Endothelial cell (in vitro differentiated cells): Measurements from ENCODE around the gene TAAR2. TPM values are rescaled to one million over a fixed set of nuclear protein-coding genes. Genes with fewer than 3 reads are reported as not detected.

Source experiments
- DNase-seq: peaks from one replicate; pipeline ENCODE4 v3.0.0; 2021; ENCODE audit warnings: low spot score
- H3K27ac Mint-ChIP-seq: one replicate; pipeline ENCODE4 v1.8.0; 2021; ENCODE audit warnings: mixed read lengths, inconsistent platforms; ENCODE audit not compliant: unreplicated experiment
- H3K27me3 Mint-ChIP-seq: one replicate; pipeline ENCODE4 v1.8.0; 2021; ENCODE audit warnings: mild to moderate bottlenecking, moderate library complexity, mixed read lengths, inconsistent platforms; ENCODE audit not compliant: unreplicated experiment
- H3K36me3 Mint-ChIP-seq: one replicate; pipeline ENCODE4 v1.8.0; 2021; ENCODE audit warnings: mild to moderate bottlenecking, low read depth, mixed read lengths, inconsistent platforms; ENCODE audit not compliant: unreplicated experiment
- H3K4me1 Mint-ChIP-seq: one replicate; pipeline ENCODE4 v1.8.0; 2021; ENCODE audit warnings: mild to moderate bottlenecking, mixed read lengths, inconsistent platforms; ENCODE audit not compliant: unreplicated experiment
- H3K4me3 Mint-ChIP-seq: one replicate; pipeline ENCODE4 v1.8.0; 2021; ENCODE audit warnings: mild to moderate bottlenecking, mixed read lengths, inconsistent platforms; ENCODE audit not compliant: unreplicated experiment
- H3K9me3 Mint-ChIP-seq: one replicate; pipeline ENCODE4 v1.8.0; 2021; ENCODE audit warnings: mixed read lengths, inconsistent platforms; ENCODE audit not compliant: unreplicated experiment
- CTCF ChIP-seq: fragments of 200-600 bp; sonication (generic); IDR thresholded peaks from one replicate; pipeline ENCODE4 v1.5.0; 2021; ENCODE audit warnings: antibody characterized with exemption; ENCODE audit not compliant: unreplicated experiment
- long read RNA-seq: library from polyadenylated mRNA; unstranded; transcript quantifications from one replicate; pipeline ENCODE4 v2.0.0, GENCODE V29; 2020; ENCODE audit not compliant: unreplicated experiment
- total RNA-seq: library from RNA; stranded (reverse); fragmentation: NEBNext Ultra II Directional; extraction: Animal tissue kit (Norgen Biotek cat#: 25700); gene quantifications from one replicate; pipeline ENCODE4 v1.2.1, GENCODE V29; 2021; ENCODE audit not compliant: unreplicated experiment

The TAAR2 gene
- total RNA-seq, result not detected
- long read RNA-seq, result 0 reads

DNA sequence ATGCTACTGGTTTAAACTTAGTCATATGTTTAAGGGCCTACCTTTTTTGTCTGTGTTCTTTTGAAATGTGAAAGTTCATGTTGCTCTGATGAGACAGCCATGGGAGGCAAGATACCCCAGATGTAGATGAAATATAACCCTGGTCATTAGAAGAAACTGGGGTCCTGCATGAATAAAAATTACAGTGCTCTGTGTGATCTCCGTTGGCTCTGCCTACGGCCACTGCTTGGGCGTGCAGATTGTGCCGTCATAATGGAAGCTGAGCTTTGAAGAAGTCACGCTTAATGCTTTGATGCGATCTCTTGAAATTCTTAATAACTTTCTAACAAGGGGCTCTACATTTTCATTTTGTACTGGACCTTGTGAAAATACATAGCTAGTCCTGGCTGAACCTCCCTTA is at the start of gene TAAR2:
Gene TAAR2 (minus strand): TSS at position 101 of the 400 bp plus-strand sequence. CDS start 0 bp downstream, at position 101.
- Mint-ChIP-seq H3K4me1 (peaks cover 2% of the 10 kb centered on the region), H3K27me3 (peaks cover 2% of the 10 kb centered on the region)

DNA sequence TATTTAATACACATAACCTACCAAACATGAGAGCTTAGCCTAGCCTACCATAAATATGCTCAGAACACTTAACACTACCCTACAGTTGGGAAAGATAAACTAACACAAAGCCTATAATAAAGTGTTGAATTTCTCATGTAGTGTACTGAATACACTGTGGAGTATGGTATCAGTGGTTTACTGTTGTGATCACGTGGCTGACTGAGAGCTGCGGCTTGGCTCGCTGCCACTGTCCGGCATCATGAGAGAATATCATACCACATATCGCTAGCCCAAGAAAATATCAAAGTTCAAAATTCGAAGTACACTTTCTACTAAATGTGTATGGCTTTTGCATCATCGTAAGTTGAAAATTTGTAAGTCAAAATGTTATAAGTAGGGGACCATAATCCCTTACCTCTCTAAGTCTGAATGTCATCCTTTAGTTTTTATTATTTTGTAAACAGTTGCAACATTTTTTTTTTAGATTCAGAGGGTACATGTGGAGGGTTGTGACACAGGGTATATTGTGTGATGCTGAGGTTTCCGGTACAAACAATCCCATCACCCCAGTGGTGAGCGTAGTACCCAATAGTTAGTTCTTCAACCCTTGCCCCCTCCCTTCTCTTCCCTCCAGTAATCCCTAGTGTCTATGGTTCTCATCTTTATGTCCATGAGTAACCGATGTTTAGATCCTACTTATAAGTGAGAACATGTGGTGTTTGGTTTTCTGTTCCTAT is 49.5 kb upstream of the TAAR2 start:
- H3K27ac Mint-ChIP-seq, result no peak overlapping the region
- TF ChIP-seq CTCF, result no peak
- no peak overlapping the region for H3K4me3 Mint-ChIP-seq
- no peak for DNase-seq
- no peaks in the 10 kb centered on the region for H3K9me3 Mint-ChIP-seq
- H3K4me1 Mint-ChIP-seq, result peaks cover 4% of the 10 kb centered on the region
- H3K36me3 Mint-ChIP-seq, result no peaks in the 10 kb centered on the region
- H3K27me3 Mint-ChIP-seq, result peaks cover 1% of the 10 kb centered on the region

More for the DNA sequence above, at the start of gene TAAR2:
- Mint-ChIP-seq H3K4me3 (no peak within 1 kb of the TSS), H3K27ac (no peak within 1 kb of the TSS), H3K36me3 (no peaks in the 10 kb centered on the region), H3K9me3 (no peaks in the 10 kb centered on the region)
- DNase-seq, result no peak
- TF ChIP-seq CTCF, result no peak

- no peak for TF ChIP-seq CTCF
- no peaks in the 10 kb centered on the region for H3K27me3 Mint-ChIP-seq
- H3K27ac Mint-ChIP-seq, result no peak overlapping the region
- H3K4me1 Mint-ChIP-seq, result peaks cover 4% of the 10 kb centered on the region
- no peaks in the 10 kb centered on the region for H3K36me3 Mint-ChIP-seq
- H3K9me3 Mint-ChIP-seq, result no peaks in the 10 kb centered on the region
- H3K4me3 Mint-ChIP-seq, result no peak overlapping the region
- no peak for DNase-seq
Observed at GRCh38 chr6:132671295-132671694, 47.2 kb upstream of the TAAR2 start.

GRCh38 chr6:132669690-132670291 is 45.7 kb upstream of the TAAR2 start:
- Mint-ChIP-seq H3K27ac (no peak overlapping the region), H3K36me3 (no peaks in the 10 kb centered on the region), H3K4me3 (no peak overlapping the region), H3K27me3 (no peaks in the 10 kb centered on the region), H3K9me3 (no peaks in the 10 kb centered on the region), H3K4me1 (peaks cover 4% of the 10 kb centered on the region)
- no peak for DNase-seq
- TF ChIP-seq CTCF, result peak; percentile 69

DNA sequence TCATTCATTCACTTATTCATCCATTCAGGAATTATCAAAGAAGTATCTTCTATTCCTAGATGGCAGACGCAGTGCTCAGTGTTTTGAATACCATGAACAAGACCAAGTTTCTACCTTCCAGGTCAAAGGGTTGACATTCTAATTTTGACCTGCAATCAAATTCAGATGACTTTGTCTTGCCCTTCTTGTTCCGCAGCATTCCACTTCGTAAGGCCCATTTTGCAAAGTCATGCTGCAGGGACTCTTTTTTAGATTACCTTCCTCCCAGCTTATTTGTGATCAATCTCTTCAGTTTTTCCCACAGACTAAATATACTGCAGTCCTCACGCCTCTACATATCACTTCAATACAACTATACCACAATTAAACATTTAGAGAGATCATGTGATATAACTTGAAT is 42.0 kb upstream of the TAAR2 start:
- Mint-ChIP-seq H3K36me3 (no peaks in the 10 kb centered on the region), H3K27ac (no peak overlapping the region), H3K9me3 (no peaks in the 10 kb centered on the region), H3K4me3 (no peak overlapping the region), H3K27me3 (no peaks in the 10 kb centered on the region), H3K4me1 (peaks cover 4% of the 10 kb centered on the region)
- no peak for TF ChIP-seq CTCF
- no peak for DNase-seq
